GM23338 (cell line): ENCODE measurements around the gene RPN2. TPM values are rescaled to one million over a fixed set of nuclear protein-coding genes. Genes with fewer than 3 reads are reported as not detected.
A peak's percentile ranks its signal among the peaks of the same experiment; 100 is the strongest.

Source experiments
- ATAC-seq: fragments of 200-7000 bp; cut with Tn5 transposase; 3 replicates; pipeline ENCODE4 v1.9.1; 2020
- DNase-seq: peaks from one replicate; pipeline ENCODE4 v3.0.0-alpha.2; 2015; ENCODE audit warnings: low spot score
- H2AFZ ChIP-seq: fragments of 200-600 bp; sonication (generic); 2 replicates; pipeline ENCODE4 v1.8.0; 2016; ENCODE audit warnings: antibody characterized with exemption, mild to moderate bottlenecking, moderate library complexity
- H3F3A ChIP-seq: fragments of 200-600 bp; sonication (generic); replicated peaks from 2 replicates; pipeline ENCODE4 v1.8.0; 2017; ENCODE audit warnings: antibody characterized with exemption, mixed run types, low read depth
- H3K27ac ChIP-seq: fragments of 200-600 bp; sonication (generic); 2 replicates; pipeline ENCODE4 v1.6.1; 2016; ENCODE audit warnings: low read depth
- H3K27me3 ChIP-seq: fragments of 200-600 bp; sonication (generic); 2 replicates; pipeline ENCODE4 v1.8.0; 2016; ENCODE audit warnings: mild to moderate bottlenecking, mixed run types, moderate library complexity; ENCODE audit not compliant: insufficient read depth
- H3K36me3 ChIP-seq: fragments of 200-600 bp; sonication (generic); 2 replicates; pipeline ENCODE4 v1.8.0; 2016; ENCODE audit warnings: mild to moderate bottlenecking; ENCODE audit not compliant: insufficient read depth
- H3K4me1 ChIP-seq: fragments of 200-600 bp; sonication (generic); 2 replicates; pipeline ENCODE4 v1.8.0; 2016; ENCODE audit warnings: mild to moderate bottlenecking, moderate library complexity; ENCODE audit not compliant: insufficient read depth
- H3K4me2 ChIP-seq: fragments of 200-600 bp; sonication (generic); 2 replicates; pipeline ENCODE4 v1.7.1; 2017; ENCODE audit warnings: mixed run types
- H3K4me3 ChIP-seq: fragments of 200-600 bp; sonication (generic); 2 replicates; pipeline ENCODE4 v1.6.1; 2016; ENCODE audit warnings: mixed run types
- H3K79me2 ChIP-seq: fragments of 200-600 bp; sonication (generic); replicated peaks from 2 replicates; pipeline ENCODE4 v1.8.0; 2017; ENCODE audit warnings: mild to moderate bottlenecking; ENCODE audit not compliant: insufficient read depth
- H3K9me2 ChIP-seq: fragments of 200-600 bp; sonication (generic); 2 replicates; pipeline ENCODE4 v1.8.0; 2017; ENCODE audit not compliant: insufficient read depth
- H4K20me1 ChIP-seq: fragments of 200-600 bp; sonication (generic); replicated peaks from 2 replicates; pipeline ENCODE4 v1.8.0; 2017; ENCODE audit warnings: mild to moderate bottlenecking; ENCODE audit not compliant: insufficient read depth
- H3K27ac Mint-ChIP-seq: 2 replicates; pipeline ENCODE4 v1.8.0; 2020; ENCODE audit warnings: inconsistent platforms, mild to moderate bottlenecking, moderate library complexity, mixed read lengths
- H3K27me3 Mint-ChIP-seq: 3 replicates; pipeline ENCODE4 v1.8.0; 2022; ENCODE audit warnings: low read depth, mild to moderate bottlenecking, moderate library complexity, mixed read lengths, inconsistent platforms; ENCODE audit not compliant: insufficient read depth, poor library complexity
- H3K36me3 Mint-ChIP-seq: 3 replicates; pipeline ENCODE4 v1.8.0; 2021; ENCODE audit warnings: low read depth, mild to moderate bottlenecking, inconsistent platforms, moderate library complexity, mixed read lengths
- H3K4me1 Mint-ChIP-seq: 3 replicates; pipeline ENCODE4 v1.8.0; 2020; ENCODE audit warnings: mild to moderate bottlenecking, inconsistent platforms, mixed read lengths
- H3K4me3 Mint-ChIP-seq: 3 replicates; pipeline ENCODE4 v1.8.0; 2021; ENCODE audit warnings: moderate library complexity, mild to moderate bottlenecking, inconsistent platforms, mixed read lengths
- H3K9me3 Mint-ChIP-seq: 3 replicates; pipeline ENCODE4 v1.8.0; 2020; ENCODE audit warnings: moderate library complexity, mild to moderate bottlenecking, inconsistent platforms, mixed read lengths
- CREB1 ChIP-seq: fragments of 250-450 bp; sonication (Bioruptor Pico); IDR thresholded peaks from 2 replicates; pipeline ENCODE4 v1.5.0; 2020; ENCODE audit warnings: low read depth, mild to moderate bottlenecking, moderate library complexity
- CTCF ChIP-seq, 2 experiments: fragments of 200-600 bp in 1 of 2; sonication (generic) in 1 of 2; conservative IDR thresholded peaks; 2 replicates each; pipeline versions ENCODE4 v1.5.1 to v1.6.1; 2016 to 2017; ENCODE audit warnings: antibody characterized with exemption in 2 of 2, low read depth in 2 of 2, mild to moderate bottlenecking in 2 of 2, moderate library complexity in 1 of 2
- ETS1 ChIP-seq: IDR thresholded peaks from 2 replicates; pipeline ENCODE4 v1.6.1; 2016; ENCODE audit warnings: antibody characterized with exemption
- EZH2 ChIP-seq: fragments of 200-600 bp; sonication (generic); IDR thresholded peaks from one replicate; pipeline ENCODE4 v1.8.0; 2017; ENCODE audit warnings: antibody characterized with exemption, mild to moderate bottlenecking, low read depth; ENCODE audit not compliant: unreplicated experiment
- EZH2phosphoT487 ChIP-seq: fragments of 200-600 bp; sonication (generic); IDR thresholded peaks from one replicate; pipeline ENCODE4 v1.8.1; 2018; ENCODE audit warnings: antibody characterized with exemption; ENCODE audit not compliant: unreplicated experiment
- JUNB ChIP-seq: IDR thresholded peaks from one replicate; pipeline ENCODE4 v1.6.1; 2016; ENCODE audit warnings: antibody characterized with exemption; ENCODE audit not compliant: unreplicated experiment
- NANOG ChIP-seq: IDR thresholded peaks from 2 replicates; pipeline ENCODE4 v1.6.1; 2016; ENCODE audit warnings: antibody characterized with exemption, borderline replicate concordance
- POLR2AphosphoS5 ChIP-seq: IDR thresholded peaks from 2 replicates; pipeline ENCODE4 v1.6.1; 2016; ENCODE audit warnings: antibody characterized with exemption, low read depth
- STAT1 ChIP-seq: IDR thresholded peaks from one replicate; pipeline ENCODE4 v1.6.1; 2016; ENCODE audit warnings: antibody characterized with exemption; ENCODE audit not compliant: unreplicated experiment
- ZNF114 ChIP-seq: fragments of 250-450 bp; sonication (Bioruptor Pico); IDR thresholded peaks from 2 replicates; pipeline ENCODE4 v1.5.0; 2020; ENCODE audit warnings: mild to moderate bottlenecking, moderate library complexity
- ZNF331 ChIP-seq: fragments of 250-450 bp; sonication (Bioruptor Pico); IDR thresholded peaks from 2 replicates; pipeline ENCODE4 v1.5.0; 2020; ENCODE audit warnings: low read depth, mild to moderate bottlenecking, moderate library complexity
- ZNF462 ChIP-seq: fragments of 250-450 bp; sonication (Bioruptor Pico); IDR thresholded peaks from 2 replicates; pipeline ENCODE4 v1.5.0; 2020; ENCODE audit warnings: mild to moderate bottlenecking, moderate library complexity
- polyA plus RNA-seq: library from polyadenylated mRNA; unstranded; fragments of >200 nt; fragmentation: Nextera tagmentation; extraction: Ambion mirVana; gene quantifications from 2 replicates; pipeline ENCODE4 v1.2.1, GENCODE V29; 2016
- total RNA-seq: library from RNA; depleted of rRNA; stranded (reverse); fragments of >200 nt; shearing (Covaris generic); gene quantifications from 2 replicates; pipeline ENCODE4 v1.2.3, GENCODE V29; 2014

The RPN2 gene
- total and polyA plus RNA-seq, 2 experiments from 2014 or later, result 244 to 302 TPM

GRCh38 chr20:37267667-37268313 is 88.7 kb downstream of the RPN2 start:
- peaks cover 11% of the 10 kb centered on the region for H3K27me3 Mint-ChIP-seq
- no peaks in the 10 kb centered on the region for H3K9me2 ChIP-seq
- H3K27ac Mint-ChIP-seq, result peak overlapping the region; percentile 97
- peak overlapping the region; percentile 59 for H3K4me3 Mint-ChIP-seq
- TF ChIP-seq CTCF (conservative IDR thresholded peaks at IDR 0.05; ENCODE audit: low read depth in 2 of 2) (no peak), POLR2AphosphoS5 (no peak), ZNF462 (CRISPR knock-in tag) (no peak), JUNB (no peak), CREB1 (CRISPR knock-in tag) (no peak), STAT1 (no peak), NANOG (no peak), EZH2phosphoT487 (no peak), EZH2 (no peak), ETS1 (no peak), ZNF331 (CRISPR knock-in tag) (no peak), ZNF114 (no peak)
- H4K20me1 ChIP-seq, result no peaks in the 10 kb centered on the region
- peak overlapping the region; percentile 45 for H2AFZ ChIP-seq
- peaks cover 11% of the 10 kb centered on the region; the same call in 2 of the 3 replicates for H3K9me3 Mint-ChIP-seq
- peak overlapping the region; percentile 44 for H3K4me3 ChIP-seq
- DNase-seq, result peak; percentile 74
- peaks cover 4% of the 10 kb centered on the region; the same call in 2 of the 3 replicates for H3K36me3 Mint-ChIP-seq
- no peaks in the 10 kb centered on the region for H3K27me3 ChIP-seq
- H3K4me1 ChIP-seq, result peaks cover 21% of the 10 kb centered on the region
- H3K4me2 ChIP-seq, result peak overlapping the region; percentile 70
- H3K27ac ChIP-seq, result peak overlapping the region; percentile 96
- peaks cover 28% of the 10 kb centered on the region for H3K4me1 Mint-ChIP-seq
- no peaks in the 10 kb centered on the region for H3K36me3 ChIP-seq
- no peaks in the 10 kb centered on the region for H3K79me2 ChIP-seq
- peaks cover 15% of the 10 kb centered on the region for H3F3A ChIP-seq
- peak; percentile 85 for ATAC-seq
